Liver (tissue), 9 donors: Measurements from ENCODE around the gene TOPBP1. TPM values are rescaled to one million over a fixed set of nuclear protein-coding genes. Genes with fewer than 3 reads are reported as not detected.

Source experiments
- DNase-seq: peaks from one replicate; pipeline ENCODE4 v3.0.0-alpha.2; 2017; ENCODE audit warnings: low spot score
- H3K27ac ChIP-seq, 2 donors: one replicate each; pipeline ENCODE4 v1.7.0; 2013; ENCODE audit warnings: inconsistent platforms in 2 of 2, low read length in 2 of 2, control low read depth in 1 of 2, low read depth in 1 of 2, mild to moderate bottlenecking in 1 of 2
- H3K27me3 ChIP-seq, 4 donors: one replicate each; pipeline versions ENCODE4 v1.6.1 to v1.7.0; 2013; ENCODE audit warnings: low read length in 3 of 4, inconsistent platforms in 1 of 4, mild to moderate bottlenecking in 1 of 4, moderate library complexity in 1 of 4; ENCODE audit not compliant: control insufficient read depth in 4 of 4, insufficient read depth in 4 of 4
- H3K36me3 ChIP-seq, 4 donors: one replicate each; pipeline versions ENCODE4 v1.6.1 to v1.7.0; 2013; ENCODE audit warnings: low read length in 3 of 4, mild to moderate bottlenecking in 3 of 4, low read depth in 1 of 4, moderate library complexity in 1 of 4; ENCODE audit not compliant: control insufficient read depth in 4 of 4, insufficient read depth in 3 of 4
- H3K4me1 ChIP-seq, 4 donors: one replicate each; pipeline versions ENCODE4 v1.6.1 to v1.7.0; 2013; ENCODE audit warnings: low read length in 3 of 4, mild to moderate bottlenecking in 3 of 4, moderate library complexity in 1 of 4; ENCODE audit not compliant: control insufficient read depth in 4 of 4, insufficient read depth in 4 of 4
- H3K4me3 ChIP-seq, 3 donors: one replicate each; pipeline versions ENCODE4 v1.6.1 to v1.7.0; 2013; ENCODE audit warnings: low read length in 3 of 3, control low read depth in 1 of 3, low read depth in 1 of 3, mild to moderate bottlenecking in 1 of 3
- H3K9ac ChIP-seq, 2 donors: one replicate each; pipeline ENCODE4 v1.7.0; 2013; ENCODE audit warnings: low read length in 2 of 2, mild to moderate bottlenecking in 2 of 2, moderate library complexity in 2 of 2, control low read depth in 1 of 2, low read depth in 1 of 2
- H3K9me3 ChIP-seq, 4 donors: one replicate each; pipeline versions ENCODE4 v1.6.1 to v1.7.0; 2013; ENCODE audit warnings: low read length in 3 of 4; ENCODE audit not compliant: control insufficient read depth in 4 of 4
- CTCF ChIP-seq: fragments of 150-350 bp; IDR thresholded peaks from 2 replicates; pipeline ENCODE4 v1.5.1; 2017; ENCODE audit warnings: improper control_type of control experiment, low read depth, low read length; ENCODE audit not compliant: missing input control
- EGR1 ChIP-seq, 2 donors: IDR thresholded peaks; 2 replicates each; pipeline ENCODE4 v1.6.1; 2016 to 2018; ENCODE audit warnings: antibody characterized with exemption in 2 of 2, low read depth in 2 of 2
- FOXA2 ChIP-seq: IDR thresholded peaks from 2 replicates; pipeline ENCODE4 v1.6.1; 2016; ENCODE audit warnings: antibody characterized with exemption
- GABPA ChIP-seq, 2 donors: IDR thresholded peaks in 1 of 2; conservative IDR thresholded peaks in 1 of 2; 2 replicates each; pipeline ENCODE4 v1.6.1; 2016; ENCODE audit warnings: antibody characterized with exemption in 2 of 2, mild to moderate bottlenecking in 1 of 2, moderate library complexity in 1 of 2
- HNF4A ChIP-seq, 2 donors: conservative IDR thresholded peaks; 2 replicates each; pipeline ENCODE4 v1.6.1; 2016; ENCODE audit warnings: antibody characterized with exemption in 2 of 2, mild to moderate bottlenecking in 2 of 2
- HNF4G ChIP-seq: IDR thresholded peaks from 2 replicates; pipeline ENCODE4 v1.6.1; 2016; ENCODE audit warnings: antibody characterized with exemption
- JUND ChIP-seq, 2 donors: IDR thresholded peaks; 2 replicates each; pipeline ENCODE4 v1.6.1; 2016; ENCODE audit warnings: antibody characterized with exemption in 2 of 2
- MAX ChIP-seq: IDR thresholded peaks from 2 replicates; pipeline ENCODE4 v1.6.1; 2016; ENCODE audit warnings: antibody characterized with exemption
- NR2F2 ChIP-seq: IDR thresholded peaks from 2 replicates; pipeline ENCODE4 v1.6.1; 2016; ENCODE audit warnings: antibody characterized with exemption
- RAD21 ChIP-seq, 2 donors: IDR thresholded peaks; 2 replicates each; pipeline ENCODE4 v1.6.1; 2016; ENCODE audit warnings: antibody characterized with exemption in 2 of 2, mild to moderate bottlenecking in 2 of 2
- REST ChIP-seq: IDR thresholded peaks from 2 replicates; pipeline ENCODE4 v1.6.1; 2016; ENCODE audit warnings: antibody characterized with exemption, mild to moderate bottlenecking
- RXRA ChIP-seq, 2 donors: IDR thresholded peaks; 2 replicates each; pipeline ENCODE4 v1.6.1; 2017 to 2018; ENCODE audit warnings: antibody characterized with exemption in 2 of 2, mild to moderate bottlenecking in 1 of 2
- SP1 ChIP-seq: IDR thresholded peaks from 2 replicates; pipeline ENCODE4 v1.6.1; 2018; ENCODE audit warnings: antibody characterized with exemption, mild to moderate bottlenecking
- YY1 ChIP-seq: IDR thresholded peaks from 2 replicates; pipeline ENCODE4 v1.6.1; 2016; ENCODE audit warnings: antibody characterized with exemption, mild to moderate bottlenecking
- WGBS: extraction: QIAGEN DNeasy Blood & Tissue Kit; methylation state at CpG from one replicate; pipeline ENCODE4 v1.1.7; 2013; 5-methylcytosine and 5-hydroxymethylcytosine counted together
- polyA plus RNA-seq, 2 donors: library from polyadenylated mRNA; stranded (reverse) in 1 of 2; unstranded in 1 of 2; fragments of 200-250 nt in 1 of 2; fragments of >200 nt in 1 of 2; fragmentation: Nextera tagmentation in 1 of 2; extraction: Ambion mirVana in 1 of 2; gene quantifications; one replicate each; pipeline versions ENCODE4 v1.2.1 to v1.2.3, GENCODE V29; 2013 to 2015
- total RNA-seq, 2 donors: library from RNA; depleted of rRNA; stranded (reverse); fragments of >200 nt; gene quantifications; one replicate each; pipeline ENCODE4 v1.2.3, GENCODE V29; 2014
- donor health status: healthy.
- donor health status: healthy.
- donor health status: healthy.
- donor health status: healthy.
- donor health status: healthy.

Gene TOPBP1
- total and polyA plus RNA-seq, 4 donors = 3.3 to 22.9 (median 8.7) TPM

DNA sequence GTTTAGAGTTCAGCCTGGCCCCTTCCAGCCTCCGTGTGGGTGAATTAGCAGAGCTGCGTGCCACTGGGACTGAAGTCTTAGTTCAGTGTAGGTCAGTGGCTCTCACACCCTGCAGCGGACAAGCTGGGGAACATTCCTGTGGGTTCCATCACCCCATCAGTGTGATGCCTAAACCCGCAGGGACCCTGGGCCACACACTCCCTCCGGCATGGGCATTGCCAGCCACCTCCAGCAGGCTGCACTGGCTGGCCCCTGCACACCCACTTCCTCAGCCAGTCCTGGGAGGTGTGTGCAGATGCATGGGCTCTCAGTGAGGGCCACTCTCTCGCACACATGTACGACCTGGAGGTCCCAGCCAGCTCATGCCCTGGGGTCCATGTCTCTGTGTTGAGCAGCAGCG is 32.1 kb upstream of the TOPBP1 start:
- H3K27ac ChIP-seq = no peak overlapping the region
- H3K27me3 ChIP-seq = no peaks in the 10 kb centered on the region
- H3K9ac ChIP-seq = no peak overlapping the region
- TF ChIP-seq HNF4A (conservative IDR thresholded peaks at IDR 0.05) (no peak), SP1 (no peak), REST (no peak), RAD21 (IDR thresholded peaks at IDR 0.05) (no peak), FOXA2 (no peak), EGR1 (IDR thresholded peaks at IDR 0.05; ENCODE audit: low read depth in 2 of 2) (no peak), JUND (IDR thresholded peaks at IDR 0.05) (no peak), GABPA (IDR thresholded peaks at IDR 0.05 in 1 of 2, conservative IDR thresholded peaks at IDR 0.05 in 1 of 2) (no peak), NR2F2 (no peak), MAX (no peak), YY1 (no peak)
- no peaks in the 10 kb centered on the region for H3K36me3 ChIP-seq
- WGBS = 92% methylated on average over 8 of the region's 8 CpGs
- DNase-seq = no peak
- peaks cover 0 to 5% (median 0%) of the 10 kb centered on the region in 4 donors for H3K9me3 ChIP-seq
- H3K4me3 ChIP-seq = no peak overlapping the region
- peaks cover 0 to 4% (median 1%) of the 10 kb centered on the region in 4 donors for H3K4me1 ChIP-seq

DNA sequence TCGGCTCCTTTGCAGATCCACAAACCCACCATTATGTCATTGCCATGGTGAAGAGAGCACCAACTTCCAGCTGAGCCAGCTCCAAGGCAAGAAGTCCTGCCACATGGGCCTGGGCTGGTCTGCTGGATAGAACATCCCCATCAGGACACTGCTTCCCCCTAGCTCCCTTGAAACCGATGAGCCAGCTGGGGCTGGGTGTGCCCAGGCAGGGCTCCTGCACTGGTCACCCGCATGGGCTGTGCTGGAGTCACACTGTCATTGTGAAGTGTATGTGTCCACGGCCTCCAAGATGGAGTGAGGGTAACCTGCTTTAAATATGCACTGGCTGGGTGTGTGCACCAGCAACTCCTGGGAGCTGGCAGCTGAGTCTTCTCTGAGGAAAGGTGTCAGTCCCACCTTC is 31.0 kb upstream of the TOPBP1 start:
- H3K9me3 ChIP-seq = peaks cover 0 to under 1% (median 0%) of the 10 kb centered on the region in 4 donors
- H3K9ac ChIP-seq = no peak overlapping the region
- no peak for TF ChIP-seq SP1
- no peak for TF ChIP-seq CTCF
- no peak for TF ChIP-seq REST
- no peak for TF ChIP-seq RXRA (IDR thresholded peaks at IDR 0.05)
- no peak for TF ChIP-seq HNF4G
- DNase-seq = no peak
- H3K4me1 ChIP-seq = peaks cover 0 to 4% (median 1%) of the 10 kb centered on the region in 4 donors
- H3K27me3 ChIP-seq = no peaks in the 10 kb centered on the region
- 72% methylated on average over 4 of the region's 4 CpGs for WGBS
- H3K27ac ChIP-seq = no peak overlapping the region
- H3K4me3 ChIP-seq = no peak overlapping the region
- H3K36me3 ChIP-seq = no peaks in the 10 kb centered on the region
